ENCODE results near the gene C6orf89.

- TF ChIP-seq CTCF (IDR thresholded peaks at IDR 0.05) (no peak), POLR2A (IDR thresholded peaks at IDR 0.05) (no peak), EP300 (IDR thresholded peaks at IDR 0.05) (no peak)
These were observed 45.0 kb upstream of the C6orf89 start for GRCh38 chr6:36840432-36841403.
